Tibial nerve (tissue), 4 donors: Measurements from ENCODE around the gene ANKS1A. TPM values are rescaled to one million over a fixed set of nuclear protein-coding genes. Genes with fewer than 3 reads are reported as not detected.

ENCODE experiments used
- DNase-seq, 2 donors: peaks; one replicate each; pipeline ENCODE4 v3.0.0-alpha.2; 2019; ENCODE audit warnings: low spot score in 2 of 2
- H3K27ac ChIP-seq, 4 donors: fragments of 200-600 bp; sonication (generic) in 3 of 4; one replicate each; pipeline ENCODE4 v1.5.1; 2017 to 2019; ENCODE audit warnings: mild to moderate bottlenecking in 1 of 4
- H3K27me3 ChIP-seq, 2 donors: fragments of 200-600 bp; sonication (generic) in 1 of 2; one replicate each; pipeline versions ENCODE4 v1.5.1 to v1.6.0; 2017 to 2019
- H3K36me3 ChIP-seq, 3 donors: fragments of 200-600 bp; sonication (generic); one replicate each; pipeline ENCODE4 v1.5.1; 2018 to 2019
- H3K4me1 ChIP-seq, 4 donors: fragments of 200-600 bp; sonication (generic) in 3 of 4; one replicate each; pipeline ENCODE4 v1.5.1; 2017 to 2019
- H3K4me3 ChIP-seq, 4 donors: fragments of 200-600 bp; sonication (generic) in 3 of 4; one replicate each; pipeline ENCODE4 v1.5.1; 2017 to 2019; ENCODE audit warnings: mild to moderate bottlenecking in 1 of 4, moderate library complexity in 1 of 4
- H3K9me3 ChIP-seq, 4 donors: fragments of 200-600 bp; sonication (generic) in 3 of 4; one replicate each; pipeline ENCODE4 v1.5.1; 2017 to 2019
- EP300 ChIP-seq, 2 donors: sonication (generic); formaldehyde crosslinking; IDR thresholded peaks; one replicate each; pipeline ENCODE4 v1.6.1; 2017; ENCODE audit warnings: antibody characterized with exemption in 2 of 2, mild to moderate bottlenecking in 1 of 2
- POLR2A ChIP-seq, 2 donors: fragments of 450-650 bp; IDR thresholded peaks; one replicate each; pipeline ENCODE4 v1.6.1; 2017; ENCODE audit warnings: antibody characterized with exemption in 2 of 2, mild to moderate bottlenecking in 2 of 2, moderate library complexity in 2 of 2
- WGBS, 2 donors: methylation state at CpG; one replicate each; pipeline ENCODE4 v1.1.5; 2018; 5-methylcytosine and 5-hydroxymethylcytosine counted together
- total RNA-seq, 4 donors: library from RNA; depleted of rRNA; stranded (reverse); fragments of >200 nt; gene quantifications; one replicate each; pipeline ENCODE4 v1.1.0, GENCODE V29; 2016
- TF ChIP-seq, protein P1 (sequence below), 5 experiments: fragments of 200-600 bp in 3 of 5; fragments of 450-650 bp in 2 of 5; sonication (generic) in 3 of 5; IDR thresholded peaks; one replicate each; pipeline ENCODE4 v1.5.1; 2016 to 2019; ENCODE audit warnings: antibody characterized with exemption in 5 of 5, mild to moderate bottlenecking in 3 of 5, moderate library complexity in 2 of 5

The ANKS1A gene
- total RNA-seq, 4 donors from 2014 or later = 39.3 to 55.9 (median 44.0) TPM

- H3K4me1 ChIP-seq = peaks cover 0 to 100% (median 90%) of the 10 kb centered on the region in 4 donors
- no peaks in the 10 kb centered on the region for H3K36me3 ChIP-seq
- peak overlapping the region; percentile 74 to 93 (median 86) for H3K27ac ChIP-seq
- no peak for DNase-seq
- no peak overlapping the region for H3K4me3 ChIP-seq
- TF ChIP-seq POLR2A (IDR thresholded peaks at IDR 0.05) = no peak
- TF ChIP-seq EP300 (IDR thresholded peaks at IDR 0.05) = peak in 1 of 2 donors; percentile 25
- H3K27me3 ChIP-seq = no peaks in the 10 kb centered on the region
- 24 to 27% methylated on average over 7 of the region's 7 CpGs for WGBS, 2 donors
- no peaks in the 10 kb centered on the region for H3K9me3 ChIP-seq
Observed at GRCh38 chr6:35047265-35048011, 158.4 kb downstream of the ANKS1A start.

GRCh38 chr6:35048031-35048613, 159.1 kb downstream of the ANKS1A start:
- Histone ChIP-seq H3K4me1 (peaks cover 0 to 100% (median 92%) of the 10 kb centered on the region in 4 donors), H3K9me3 (no peaks in the 10 kb centered on the region), H3K36me3 (no peaks in the 10 kb centered on the region), H3K27ac (peak overlapping the region; percentile 74 to 93 (median 86)), H3K4me3 (peak overlapping the region in 1 of 4 donors; percentile 29), H3K27me3 (no peaks in the 10 kb centered on the region)
- DNase-seq = no peak
- TF ChIP-seq, protein P1, sequence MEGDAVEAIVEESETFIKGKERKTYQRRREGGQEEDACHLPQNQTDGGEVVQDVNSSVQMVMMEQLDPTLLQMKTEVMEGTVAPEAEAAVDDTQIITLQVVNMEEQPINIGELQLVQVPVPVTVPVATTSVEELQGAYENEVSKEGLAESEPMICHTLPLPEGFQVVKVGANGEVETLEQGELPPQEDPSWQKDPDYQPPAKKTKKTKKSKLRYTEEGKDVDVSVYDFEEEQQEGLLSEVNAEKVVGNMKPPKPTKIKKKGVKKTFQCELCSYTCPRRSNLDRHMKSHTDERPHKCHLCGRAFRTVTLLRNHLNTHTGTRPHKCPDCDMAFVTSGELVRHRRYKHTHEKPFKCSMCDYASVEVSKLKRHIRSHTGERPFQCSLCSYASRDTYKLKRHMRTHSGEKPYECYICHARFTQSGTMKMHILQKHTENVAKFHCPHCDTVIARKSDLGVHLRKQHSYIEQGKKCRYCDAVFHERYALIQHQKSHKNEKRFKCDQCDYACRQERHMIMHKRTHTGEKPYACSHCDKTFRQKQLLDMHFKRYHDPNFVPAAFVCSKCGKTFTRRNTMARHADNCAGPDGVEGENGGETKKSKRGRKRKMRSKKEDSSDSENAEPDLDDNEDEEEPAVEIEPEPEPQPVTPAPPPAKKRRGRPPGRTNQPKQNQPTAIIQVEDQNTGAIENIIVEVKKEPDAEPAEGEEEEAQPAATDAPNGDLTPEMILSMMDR (IDR thresholded peaks at IDR 0.05) = no peak
- TF ChIP-seq POLR2A (IDR thresholded peaks at IDR 0.05) (no peak), EP300 (IDR thresholded peaks at IDR 0.05) (no peak)
- 40 to 58% methylated on average over 12 of the region's 12 CpGs for WGBS, 2 donors

- Histone ChIP-seq H3K36me3 (no peaks in the 10 kb centered on the region), H3K4me1 (peaks cover 0 to 100% (median 92%) of the 10 kb centered on the region in 4 donors), H3K27me3 (no peaks in the 10 kb centered on the region), H3K9me3 (no peaks in the 10 kb centered on the region), H3K4me3 (peak overlapping the region in 1 of 4 donors; percentile 29), H3K27ac (peak overlapping the region; percentile 74 to 93 (median 86))
- WGBS, 2 donors = 19 to 25% methylated on average over 10 to 11 of the region's 11 CpGs
- TF ChIP-seq EP300 (IDR thresholded peaks at IDR 0.05) (peak in 1 of 2 donors; percentile 74), POLR2A (IDR thresholded peaks at IDR 0.05) (peak; percentile 16 to 49)
- TF ChIP-seq, protein P1 (IDR thresholded peaks at IDR 0.05) = peak in 1 of 5 experiments; percentile 25
- DNase-seq = no peak
Observed at GRCh38 chr6:35048631-35049083, 159.6 kb downstream of the ANKS1A start.

DNA sequence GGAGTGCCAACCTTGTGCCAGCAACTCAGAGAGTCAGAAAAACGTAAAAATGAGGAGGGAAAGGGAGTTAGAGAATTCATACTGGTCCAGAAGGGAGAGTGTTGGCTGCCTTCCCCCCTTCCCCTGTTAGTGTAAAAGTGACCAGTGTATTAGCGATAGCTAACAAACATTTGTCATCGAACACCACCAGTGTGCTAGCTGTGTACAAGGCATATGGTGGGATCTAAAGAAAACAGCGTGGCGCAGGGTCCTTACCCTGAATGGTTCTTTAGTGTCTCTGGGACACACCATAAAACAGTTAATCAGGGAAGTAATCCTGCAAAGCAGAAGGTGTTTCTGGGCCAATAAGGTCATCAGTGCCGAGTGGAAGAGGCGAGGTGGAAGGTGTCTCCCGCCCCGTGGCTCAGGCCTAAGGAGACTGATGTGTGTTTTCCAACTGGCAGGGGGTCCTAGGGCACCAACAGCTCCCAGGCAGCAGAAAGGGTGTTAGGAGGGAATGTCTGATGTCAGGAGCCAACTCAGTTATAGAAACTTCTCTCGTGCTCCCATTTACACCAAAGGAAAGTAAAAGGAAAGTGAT, 160.2 kb downstream of the ANKS1A start:
- Histone ChIP-seq H3K4me3 (peak overlapping the region in 1 of 4 donors; percentile 29), H3K9me3 (no peaks in the 10 kb centered on the region), H3K36me3 (peaks cover 0 to 6% (median 0%) of the 10 kb centered on the region in 3 donors), H3K27ac (peak overlapping the region; percentile 74 to 93 (median 86)), H3K4me1 (peaks cover 0 to 100% (median 88%) of the 10 kb centered on the region in 4 donors), H3K27me3 (no peaks in the 10 kb centered on the region)
- 71% methylated on average over 10 of the region's 10 CpGs for WGBS, 2 donors
- TF ChIP-seq, protein P1 (IDR thresholded peaks at IDR 0.05) = no peak
- TF ChIP-seq POLR2A (IDR thresholded peaks at IDR 0.05) = no peak
- TF ChIP-seq EP300 (IDR thresholded peaks at IDR 0.05) = no peak
- DNase-seq = no peak

GRCh38 chr6:35049900-35050756, 161.1 kb downstream of the ANKS1A start:
- Histone ChIP-seq H3K27me3 (no peaks in the 10 kb centered on the region), H3K4me3 (no peak overlapping the region), H3K27ac (peak overlapping the region; percentile 74 to 93 (median 86)), H3K36me3 (peaks cover 0 to 13% (median 0%) of the 10 kb centered on the region in 3 donors), H3K4me1 (peaks cover 0 to 100% (median 79%) of the 10 kb centered on the region in 4 donors), H3K9me3 (no peaks in the 10 kb centered on the region)
- peak; percentile 54 to 62 for DNase-seq
- WGBS, 2 donors = 25% methylated on average over 10 of the region's 10 CpGs
- TF ChIP-seq POLR2A (IDR thresholded peaks at IDR 0.05) (no peak), EP300 (IDR thresholded peaks at IDR 0.05) (peak in 1 of 2 donors; percentile 66)
- TF ChIP-seq, protein P1 (IDR thresholded peaks at IDR 0.05) = peak in 1 of 5 experiments; percentile 21
